NCI-H345 treated with DMSO at 0.1 percent for 48 hours (cell line): Measurements from ENCODE around the gene SLC38A10.

Experiments
- DNase-seq: peaks from one replicate; lab custom pipeline; 2025; ENCODE audit not compliant: unreplicated experiment; lab: John Stamatoyannopoulos, UW

SLC38A10 gene

GRCh38 chr17:81244358-81245023 lies 50.6 kb downstream of the SLC38A10 start:
- DNase-seq = no peak

GRCh38 chr17:81243333-81243664 lies 51.8 kb downstream of the SLC38A10 start:
- DNase-seq = no peak

- no peak for DNase-seq
Observed at GRCh38 chr17:81242421-81243332, 52.4 kb downstream of the SLC38A10 start.

- peak; percentile 14 for DNase-seq
Observed at GRCh38 chr17:81241648-81242420, 53.3 kb downstream of the SLC38A10 start.

GRCh38 chr17:81241203-81241602 lies 53.9 kb downstream of the SLC38A10 start:
- DNase-seq = no peak

- no peak for DNase-seq
Observed at GRCh38 chr17:81240761-81241160, 54.3 kb downstream of the SLC38A10 start.

GRCh38 chr17:81239714-81240555 lies 55.2 kb downstream of the SLC38A10 start:
- no peak for DNase-seq

GRCh38 chr17:81238815-81239713 lies 56.0 kb downstream of the SLC38A10 start, which contains the start of the genes NDUFAF8 and TEPSIN:
TSS of gene NDUFAF8 (plus strand) at chr17:81239318. CDS start at chr17:81239364, 46 bp downstream.
TSS of gene TEPSIN (minus strand) at chr17:81239055. CDS start at chr17:81239033, 22 bp downstream.
- DNase-seq = peak; percentile 100

- no peak for DNase-seq
Observed at GRCh38 chr17:81238490-81238814, 56.7 kb downstream of the SLC38A10 start.

- DNase-seq = peak; percentile 43
Observed at GRCh38 chr17:81237591-81238489, 57.3 kb downstream of the SLC38A10 start.

GRCh38 chr17:81236784-81237183 lies 58.3 kb downstream of the SLC38A10 start:
- no peak for DNase-seq

GRCh38 chr17:81235822-81236740 lies 59.0 kb downstream of the SLC38A10 start:
- no peak for DNase-seq

GRCh38 chr17:81234940-81235821 lies 59.9 kb downstream of the SLC38A10 start:
- no peak for DNase-seq

GRCh38 chr17:81234506-81234855 lies 60.6 kb downstream of the SLC38A10 start:
- no peak for DNase-seq

- no peak for DNase-seq
Observed at GRCh38 chr17:81233811-81234505, 61.1 kb downstream of the SLC38A10 start.

- DNase-seq = no peak
Observed at GRCh38 chr17:81233316-81233715, 61.8 kb downstream of the SLC38A10 start.
